Measurements from ENCODE around the gene FCRLB. TPM values are rescaled to one million over a fixed set of nuclear protein-coding genes. Genes with fewer than 3 reads are reported as not detected.

FCRLB gene
- total and polyA plus RNA-seq, 2 of the 13 experiments (the other 11 are each of a cell fraction or from before 2014, with no cell fraction given): 0.08 to 0.11 TPM

GRCh38 chr1:161766102-161766981 lies 45.0 kb downstream of the FCRLB start, which contains the start of gene ATF6 (continued):
- peak in 1 of 2 experiments; percentile 78; a peak in 2 of 4 replicates for TF ChIP-seq REST (IDR thresholded peaks at IDR 0.05; ENCODE audit: borderline replicate concordance in 1 of 2, low read depth in 1 of 2, low read length in 2 of 2)
- TF ChIP-seq TARDBP (CRISPR knock-in tag; IDR thresholded peaks at IDR 0.05): peak; percentile 75; the same call in 1 of the 2 replicates
- TF ChIP-seq ZNF75D (CRISPR knock-in tag; IDR thresholded peaks at IDR 0.05; ENCODE audit: borderline replicate concordance): no peak
- 0 out of 2 replicates have a peak, but pooled peaks have one; percentile 26 for TF ChIP-seq BRF2 (CRISPR knock-in tag; IDR thresholded peaks at IDR 0.05)
- TF ChIP-seq STAG1 (CRISPR knock-in tag; IDR thresholded peaks at IDR 0.05): no peak
- peak; percentile 40; the same call in 1 of the 2 replicates for TF ChIP-seq ZNF747 (CRISPR knock-in tag; IDR thresholded peaks at IDR 0.05; ENCODE audit: borderline replicate concordance)
- no peak for TF ChIP-seq ZNF724P (CRISPR knock-in tag; IDR thresholded peaks at IDR 0.05; ENCODE audit: borderline replicate concordance)
- TF ChIP-seq THAP11 (CRISPR knock-in tag; IDR thresholded peaks at IDR 0.05): peak; percentile 93
- peak; percentile 82; the same call in 1 of the 2 replicates for TF ChIP-seq MEIS2 (CRISPR knock-in tag; IDR thresholded peaks at IDR 0.05)
- peak; percentile 96 for TF ChIP-seq GATAD1 (CRISPR knock-in tag; IDR thresholded peaks at IDR 0.05)
- TF ChIP-seq ZNF746 (CRISPR knock-in tag; IDR thresholded peaks at IDR 0.05): peak; percentile 39; the same call in 1 of the 2 replicates
- TF ChIP-seq TBX3 (IDR thresholded peaks at IDR 0.05; ENCODE audit: borderline replicate concordance): peak; percentile 34; the same call in 1 of the 2 replicates
- 0 out of 2 replicates have a peak, but pooled peaks have one; percentile 46 for TF ChIP-seq CBFB (CRISPR knock-in tag; IDR thresholded peaks at IDR 0.05)
- no peak for TF ChIP-seq GABPA (IDR thresholded peaks at IDR 0.05; ENCODE audit: low read depth, low read length)
- peak; percentile 86 for TF ChIP-seq GABPA (CRISPR knock-in tag; IDR thresholded peaks at IDR 0.05; ENCODE audit: low read depth)
- TF ChIP-seq ZNF430 (CRISPR knock-in tag; IDR thresholded peaks at IDR 0.05): no peak
- TF ChIP-seq SPEN (CRISPR knock-in tag; IDR thresholded peaks at IDR 0.05; ENCODE audit: low read depth): peak; percentile 94
- TF ChIP-seq ZNF562 (CRISPR knock-in tag; IDR thresholded peaks at IDR 0.05; ENCODE audit: borderline replicate concordance): no peak
- no peak for TF ChIP-seq JUNB (CRISPR knock-in tag; IDR thresholded peaks at IDR 0.05; ENCODE audit: borderline replicate concordance)
- 0 out of 2 replicates have a peak, but pooled peaks have one; percentile 33 for TF ChIP-seq RFX5 (IDR thresholded peaks at IDR 0.05; ENCODE audit: low read depth, low read length)
- no peak for TF ChIP-seq NFE2 (CRISPR knock-in tag; IDR thresholded peaks at IDR 0.05)
- peak; percentile 90 for TF ChIP-seq TGIF2 (CRISPR knock-in tag; IDR thresholded peaks at IDR 0.05)
- TF ChIP-seq RBAK (CRISPR knock-in tag; IDR thresholded peaks at IDR 0.05): no peak
- TF ChIP-seq SNAI1 (CRISPR knock-in tag; IDR thresholded peaks at IDR 0.05; ENCODE audit: borderline replicate concordance): peak; percentile 78; the same call in 1 of the 2 replicates
- TF ChIP-seq POLR2AphosphoS5 (IDR thresholded peaks at IDR 0.05; ENCODE audit: low read depth, low read length): peak; percentile 66
- no peak for TF ChIP-seq DBP (CRISPR knock-in tag; IDR thresholded peaks at IDR 0.05; ENCODE audit: not compliant biosample characterization)

Data from HepG2 (cell line).